ENCODE results near the gene TEAD1. TPM values are rescaled to one million over a fixed set of nuclear protein-coding genes. Genes with fewer than 3 reads are reported as not detected.

TEAD1 gene
- total and polyA plus RNA-seq, 10 of the 15 experiments (the other 5 are each of a cell fraction or from before 2014, with no cell fraction given): 0.01 to 0.59 (median 0.04) TPM; not detected in 6

GRCh38 chr11:12681466-12681865 is 7.2 kb downstream of the TEAD1 start:
- Histone ChIP-seq H4K20me1 (ENCODE audit: control insufficient read depth, insufficient read depth) (no peaks in the 10 kb centered on the region), H3K4me3 (no peak overlapping the region), H3K27ac (ENCODE audit: control insufficient read depth, insufficient read depth) (no peak overlapping the region), H2AFZ (ENCODE audit: control insufficient read depth, low read depth, low read length) (no peak overlapping the region), H3K36me3 (ENCODE audit: control insufficient read depth in 2 of 2, insufficient read depth in 2 of 2, low read length in 1 of 2) (no peaks in the 10 kb centered on the region), H3K79me2 (ENCODE audit: control insufficient read depth, insufficient read depth, low read length) (no peaks in the 10 kb centered on the region), H3K4me2 (ENCODE audit: control insufficient read depth, insufficient read depth) (no peak overlapping the region), H3K4me1 (ENCODE audit: control insufficient read depth, insufficient read depth, low read length) (no peaks in the 10 kb centered on the region), H3K27me3 (replicated peaks in 1 of 2; ENCODE audit: control insufficient read depth in 2 of 2, insufficient read depth in 2 of 2, low read length in 1 of 2) (peaks cover 7 to 16% of the 10 kb centered on the region in 2 experiments), H3K9ac (ENCODE audit: control insufficient read depth, insufficient read depth, low read length) (no peak overlapping the region), H3K9me3 (replicated peaks; ENCODE audit: control insufficient read depth, insufficient read depth, low read length) (no peaks in the 10 kb centered on the region)
- ChIA-PET CTCF (no interaction called here), SMC1A (ENCODE audit: uncharacterized antibody, unreplicated experiment) (no interaction called here), POLR2A (no interaction called here), RAD21 (ENCODE audit: unreplicated experiment) (no interaction called here)
- ATAC-seq (no peak), FAIRE-seq (no peak), DNase-seq (ENCODE audit: low read depth, low spot score) (no peak)
- intact Hi-C loops (cut with micrococcal nuclease; ENCODE audit: unreplicated experiment) (no loop called here), in situ Hi-C loops (cut with MboI) (no loop called here)
- WGBS (ENCODE audit: insufficient coverage, insufficient replicate concordance, low lambda C conversion rate, missing lambda C conversion rate): 78% methylated on average over 4 of the region's 4 CpGs
- BruUV-seq (replicated peaks): no TSS peak
- TF ChIP-seq HSF1 (IDR thresholded peaks at IDR 0.05; ENCODE audit: low read depth, low read length): no peak
- TF ChIP-seq ZBTB33 (IDR thresholded peaks at IDR 0.05): no peak
- no peak for TF ChIP-seq E2F4 (IDR thresholded peaks at IDR 0.05; ENCODE audit: low read depth, low read length)
- TF ChIP-seq REST (IDR thresholded peaks at IDR 0.05; ENCODE audit: low read depth, low read length): no peak
- no peak for TF ChIP-seq NFYA (IDR thresholded peaks at IDR 0.05; ENCODE audit: borderline replicate concordance, low read depth, low read length)
- TF ChIP-seq PAX5 (IDR thresholded peaks at IDR 0.05; ENCODE audit: borderline replicate concordance, low read depth, low read length): no peak
- TF ChIP-seq WRNIP1 (IDR thresholded peaks at IDR 0.05; ENCODE audit: borderline replicate concordance, low read depth, low read length): no peak
